ENCODE results near the gene SLC25A4. TPM values are rescaled to one million over a fixed set of nuclear protein-coding genes. Genes with fewer than 3 reads are reported as not detected.
A peak's percentile ranks its signal among the peaks of the same experiment; 100 is the strongest.

Gene SLC25A4
- total and polyA plus RNA-seq, 12 donors = 14.0 to 42.1 (median 28.9) TPM

- Histone ChIP-seq H3K27ac (peak overlapping the region in 4 of 5 donors; percentile 59 to 73 (median 64)), H3K36me3 (replicated peaks in 1 of 2) (no peaks in the 10 kb centered on the region), H3K9me3 (replicated peaks in 1 of 3) (no peaks in the 10 kb centered on the region), H3K4me3 (peak overlapping the region in 2 of 4 donors; percentile 15 to 43), H3K27me3 (no peaks in the 10 kb centered on the region), H3K4me1 (replicated peaks in 1 of 2) (peaks cover 0 to 1% of the 10 kb centered on the region in 2 donors)
- TF ChIP-seq POLR2A (IDR thresholded peaks at IDR 0.05) (peak in 1 of 2 donors; percentile 51), CTCF (IDR thresholded peaks at IDR 0.05) (no peak)
- WGBS, 4 donors = 30 to 44% (median 41%) methylated on average over 24 of the region's 24 CpGs
- peak in 6 of 7 donors; percentile 33 to 67 (median 53) for DNase-seq
- intact Hi-C loops (cut with DNase I) = loop anchor here in 1 of 2 donors (10.0 kb wide), 1 partner anchor 103 kb away; no protein-coding TSS in a partner anchor
These were observed 5.7 kb upstream of the SLC25A4 start for GRCh38 chr4:185137233-185137925.

DNA sequence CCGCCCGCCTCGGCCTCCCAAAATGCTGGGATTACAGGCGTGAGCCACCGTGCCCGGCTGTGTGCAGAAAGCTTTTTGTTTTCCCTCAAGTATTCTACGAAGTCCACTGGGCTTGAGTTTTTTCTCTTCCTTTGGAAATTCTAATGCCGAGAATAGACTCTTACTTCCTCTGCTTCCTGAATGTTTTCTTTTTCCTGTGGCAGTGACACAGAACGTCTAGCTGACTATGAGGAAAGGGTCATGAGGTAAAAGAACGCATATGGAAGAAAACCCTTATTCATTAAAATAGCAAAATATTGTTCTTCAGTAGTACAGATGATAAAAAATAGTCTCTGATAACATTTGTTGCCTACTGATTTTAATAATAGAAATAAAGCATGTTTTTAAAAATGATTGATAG lies 4.9 kb upstream of the SLC25A4 start:
- no peak overlapping the region for H3K27ac ChIP-seq
- H3K4me3 ChIP-seq = no peak overlapping the region
- no peak for TF ChIP-seq CTCF (IDR thresholded peaks at IDR 0.05)
- TF ChIP-seq POLR2A (IDR thresholded peaks at IDR 0.05) = no peak
- intact Hi-C loops (cut with DNase I) = loop anchor here in 1 of 2 donors (10.0 kb wide), 1 partner anchor 103 kb away; no protein-coding TSS in a partner anchor
- H3K4me1 ChIP-seq (replicated peaks in 1 of 2) = peaks cover 0 to 4% of the 10 kb centered on the region in 2 donors
- DNase-seq = no peak
- H3K9me3 ChIP-seq (replicated peaks in 1 of 3) = no peaks in the 10 kb centered on the region
- H3K27me3 ChIP-seq = no peaks in the 10 kb centered on the region
- WGBS, 4 donors = 65 to 74% (median 69%) methylated on average over 10 of the region's 10 CpGs
- H3K36me3 ChIP-seq (replicated peaks in 1 of 2) = no peaks in the 10 kb centered on the region

DNA sequence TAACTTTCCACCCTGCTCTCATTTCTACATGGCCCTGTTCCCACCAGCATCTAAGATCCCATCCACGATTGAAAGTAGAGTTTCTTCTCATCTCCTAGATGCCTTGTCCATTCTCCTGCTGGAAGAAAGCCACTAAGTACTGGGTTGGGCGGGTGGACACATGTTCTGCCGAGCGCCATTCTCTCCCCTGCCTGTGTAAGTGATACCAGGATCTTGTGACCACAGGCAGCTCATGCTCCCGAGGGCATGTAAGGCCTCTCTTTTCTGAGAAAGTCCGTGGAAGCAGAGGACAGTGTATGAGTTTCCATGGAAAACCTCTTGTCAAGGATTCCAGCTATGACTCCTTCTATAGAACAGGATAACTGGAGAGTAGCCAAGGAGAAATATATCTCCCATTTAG lies 3.3 kb upstream of the SLC25A4 start:
- DNase-seq = no peak

More for the DNA sequence above, 3.3 kb upstream of the SLC25A4 start:
- Histone ChIP-seq H3K27me3 (no peaks in the 10 kb centered on the region), H3K9me3 (replicated peaks in 1 of 3) (no peaks in the 10 kb centered on the region), H3K36me3 (replicated peaks in 1 of 2) (no peaks in the 10 kb centered on the region), H3K4me3 (no peak overlapping the region), H3K4me1 (replicated peaks in 1 of 2) (peaks cover 0 to 13% of the 10 kb centered on the region in 2 donors), H3K27ac (no peak overlapping the region)
- WGBS, 4 donors = 79 to 86% (median 80%) methylated on average over 6 of the region's 6 CpGs
- intact Hi-C loops (cut with DNase I) = loop anchor here in 1 of 2 donors (10.0 kb wide), 1 partner anchor 105 kb away; no protein-coding TSS in a partner anchor
- TF ChIP-seq POLR2A (IDR thresholded peaks at IDR 0.05) = no peak
- no peak for TF ChIP-seq CTCF (IDR thresholded peaks at IDR 0.05)
